Hepatocyte (in vitro differentiated cells): ENCODE data around the gene RFNG.

Experiments used
- EZH2 ChIP-seq: fragments of 200-600 bp; sonication (generic); IDR thresholded peaks from 2 replicates; pipeline ENCODE4 v1.6.1; 2016; ENCODE audit warnings: antibody characterized with exemption, mild to moderate bottlenecking, borderline replicate concordance
- TF ChIP-seq, protein P1 (sequence below): fragments of 200-600 bp; sonication (generic); IDR thresholded peaks from 2 replicates; pipeline ENCODE4 v1.5.1; 2016; ENCODE audit warnings: antibody characterized with exemption, mild to moderate bottlenecking; ENCODE audit not compliant: poor library complexity

DNA sequence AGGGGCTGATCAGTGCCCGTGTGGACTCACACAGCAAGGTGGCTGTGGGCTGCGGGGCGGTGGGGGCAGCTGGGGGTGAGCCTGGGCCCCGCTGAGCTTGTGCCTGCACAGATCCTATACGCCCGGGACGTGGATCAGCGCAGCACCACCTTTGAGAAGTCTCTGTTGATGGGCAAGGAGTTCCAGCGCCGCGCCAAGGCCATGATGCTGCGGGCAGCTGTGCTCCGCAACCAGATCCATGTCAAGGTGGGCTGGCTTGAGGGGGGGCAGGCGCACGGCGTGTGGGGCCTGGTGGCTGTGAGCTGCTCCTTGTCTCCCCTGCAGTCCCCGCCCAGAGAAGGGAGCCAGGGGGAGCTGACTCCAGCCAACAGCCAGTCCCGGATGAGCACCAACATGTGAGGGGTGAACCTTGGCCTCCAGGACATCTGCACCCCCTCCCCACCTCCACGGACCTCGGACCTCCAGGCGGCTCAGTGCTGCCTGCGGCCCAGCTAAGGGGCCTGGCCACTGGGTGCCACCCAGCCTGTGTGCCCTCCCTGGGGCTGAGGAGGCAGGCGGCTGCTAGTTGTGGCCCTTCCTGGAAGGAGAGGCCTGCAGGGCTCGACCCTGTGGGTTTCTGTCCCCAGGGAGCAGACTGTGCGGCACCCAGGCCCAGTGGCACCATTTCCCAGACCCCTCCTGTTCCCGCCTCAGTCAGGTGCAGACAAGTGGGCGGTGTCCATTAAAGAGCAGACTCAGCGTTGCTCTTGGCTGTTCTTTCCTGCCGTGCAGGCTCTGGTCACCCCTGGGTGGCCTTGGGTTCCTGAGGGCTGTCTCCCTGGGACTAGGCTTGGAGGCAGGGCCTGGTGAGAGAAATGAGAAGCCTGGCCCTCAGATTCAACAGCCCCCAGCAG, 5.4 kb upstream of the RFNG start:
- TF ChIP-seq, protein P1, sequence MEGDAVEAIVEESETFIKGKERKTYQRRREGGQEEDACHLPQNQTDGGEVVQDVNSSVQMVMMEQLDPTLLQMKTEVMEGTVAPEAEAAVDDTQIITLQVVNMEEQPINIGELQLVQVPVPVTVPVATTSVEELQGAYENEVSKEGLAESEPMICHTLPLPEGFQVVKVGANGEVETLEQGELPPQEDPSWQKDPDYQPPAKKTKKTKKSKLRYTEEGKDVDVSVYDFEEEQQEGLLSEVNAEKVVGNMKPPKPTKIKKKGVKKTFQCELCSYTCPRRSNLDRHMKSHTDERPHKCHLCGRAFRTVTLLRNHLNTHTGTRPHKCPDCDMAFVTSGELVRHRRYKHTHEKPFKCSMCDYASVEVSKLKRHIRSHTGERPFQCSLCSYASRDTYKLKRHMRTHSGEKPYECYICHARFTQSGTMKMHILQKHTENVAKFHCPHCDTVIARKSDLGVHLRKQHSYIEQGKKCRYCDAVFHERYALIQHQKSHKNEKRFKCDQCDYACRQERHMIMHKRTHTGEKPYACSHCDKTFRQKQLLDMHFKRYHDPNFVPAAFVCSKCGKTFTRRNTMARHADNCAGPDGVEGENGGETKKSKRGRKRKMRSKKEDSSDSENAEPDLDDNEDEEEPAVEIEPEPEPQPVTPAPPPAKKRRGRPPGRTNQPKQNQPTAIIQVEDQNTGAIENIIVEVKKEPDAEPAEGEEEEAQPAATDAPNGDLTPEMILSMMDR: no peak
- TF ChIP-seq EZH2: no peak
